ENCODE data around the gene TMEM108.

TMEM108 gene

DNA sequence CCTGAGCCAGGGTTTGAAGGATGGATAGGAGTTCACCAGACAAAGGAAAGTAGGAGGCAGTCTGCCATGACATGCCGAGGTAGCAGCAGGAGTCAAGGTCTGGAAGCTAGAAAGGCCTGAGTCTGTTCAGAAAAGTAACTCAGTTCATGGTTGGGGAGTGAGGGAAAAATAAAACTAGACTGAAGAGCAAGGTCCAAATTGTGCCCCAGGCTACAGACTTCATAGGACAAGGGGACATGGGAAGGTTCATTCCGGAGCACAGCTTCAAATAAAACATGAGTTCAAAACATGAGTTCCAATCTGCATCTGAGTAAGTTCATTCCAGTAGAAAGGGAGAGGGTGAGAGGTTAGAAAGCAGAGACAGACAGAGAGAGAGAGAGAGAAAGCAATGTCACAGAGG lies 401.4 kb downstream of the TMEM108 start:
- DNase-seq, result no peak

- DNase-seq, result no peak
These were observed 402.5 kb downstream of the TMEM108 start for GRCh38 chr3:133440652-133441051.

DNA sequence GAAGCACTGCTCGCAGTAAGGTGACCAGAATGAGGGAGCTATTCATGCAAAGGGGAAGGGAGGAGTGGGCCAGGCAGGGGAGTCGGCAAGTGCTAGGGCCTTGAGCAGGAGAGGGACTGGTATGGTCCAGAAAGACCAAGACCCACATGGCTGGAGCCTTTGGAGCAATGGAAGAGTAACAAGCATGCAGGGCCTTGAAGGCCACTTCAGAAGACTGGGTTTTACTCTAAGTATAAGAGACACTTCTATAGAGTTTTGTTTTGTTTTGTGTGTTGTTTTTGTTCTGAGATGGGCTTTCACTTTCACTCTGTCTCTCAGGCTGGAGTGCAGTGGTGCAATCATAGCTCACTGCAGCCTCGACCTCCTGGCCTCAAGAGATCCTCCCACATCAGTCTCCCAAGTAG lies 403.7 kb downstream of the TMEM108 start:
- DNase-seq, result no peak

DNA sequence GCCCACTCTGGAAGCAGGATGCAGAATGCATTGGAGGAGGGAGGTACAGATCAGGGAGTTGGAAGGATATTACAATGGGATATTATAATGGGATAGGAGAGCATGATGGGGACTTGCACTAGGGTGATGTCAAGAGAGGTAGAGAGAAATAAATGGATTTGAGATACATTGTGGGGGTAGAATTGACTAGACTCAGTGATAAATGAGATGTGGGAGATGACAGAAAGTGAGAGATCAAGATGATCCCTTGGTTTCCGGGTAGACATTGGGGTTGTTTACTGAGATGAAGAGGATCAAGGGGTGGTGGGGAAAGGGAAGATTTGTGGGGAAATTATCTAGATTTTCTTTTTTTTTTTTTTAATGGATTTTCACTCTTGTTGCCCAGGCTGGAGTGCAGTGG lies 404.3 kb downstream of the TMEM108 start:
- DNase-seq, result no peak

GRCh38 chr3:133443649-133444422 lies 405.6 kb downstream of the TMEM108 start:
- no peak for DNase-seq

- no peak for DNase-seq
These were observed 406.2 kb downstream of the TMEM108 start for GRCh38 chr3:133444423-133444774.

GRCh38 chr3:133445108-133445507 lies 406.9 kb downstream of the TMEM108 start:
- DNase-seq, result no peak
